Stimulated activated CD4-positive, alpha-beta T cell treated with anti-CD3 and anti-CD28 coated beads, Interleukin-15, amount 100 ng/mL, for 24 hours (primary cell): ENCODE data around the gene STAT5B.
"Not testable (repeated sequence)": the region's sequence is repeated elsewhere in the genome, so short reads cannot be mapped to it uniquely, and the experiment has no call there.

Source experiments
- DNase-seq: peaks from one replicate; pipeline ENCODE4 v3.0.0-alpha.2; 2020

STAT5B gene

GRCh38 chr17:42266918-42267766, 9.0 kb downstream of the STAT5B start:
- DNase-seq, result peak; percentile 45

- no peak for DNase-seq
These were observed 9.7 kb downstream of the STAT5B start for GRCh38 chr17:42266462-42266861.

DNA sequence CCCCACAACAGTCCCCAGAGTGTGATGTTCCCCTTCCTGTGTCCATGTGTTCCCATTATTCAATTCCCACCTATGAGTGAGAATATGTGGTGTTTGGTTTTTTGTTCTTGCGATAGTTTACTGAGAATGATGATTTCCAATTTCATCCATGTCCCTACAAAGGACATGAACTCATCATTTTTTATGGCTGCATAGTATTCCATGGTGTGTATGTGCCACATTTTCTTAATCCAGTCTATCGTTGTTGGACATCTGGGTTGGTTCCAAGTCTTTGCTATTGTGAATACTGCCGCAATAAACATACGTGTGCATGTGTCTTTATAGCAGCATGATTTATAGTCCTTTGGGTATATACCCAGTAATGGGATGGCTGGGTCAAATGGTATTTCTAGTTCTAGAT, 11.8 kb downstream of the STAT5B start:
- not testable (repeated sequence) for DNase-seq

DNA sequence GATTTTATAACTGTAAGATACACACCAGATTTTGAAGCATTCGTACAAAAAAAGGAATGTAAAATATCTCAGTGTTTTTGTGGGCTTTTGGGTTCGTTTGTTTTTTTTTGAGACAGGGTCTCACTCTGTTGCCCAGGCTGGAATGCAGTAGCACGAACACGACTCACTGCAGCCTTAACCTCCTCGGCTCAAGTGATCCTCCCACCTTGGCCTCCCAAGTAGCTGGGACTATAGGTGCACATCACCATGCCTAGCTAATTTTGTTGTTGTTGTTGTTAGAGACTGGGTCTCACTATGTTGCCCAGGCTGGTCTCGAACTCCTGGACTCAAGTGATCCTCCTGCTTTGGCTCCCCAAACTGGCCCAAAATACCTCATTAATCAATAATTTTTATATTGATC, 15.9 kb downstream of the STAT5B start:
- no peak for DNase-seq

- DNase-seq, result no peak
These were observed 20.7 kb downstream of the STAT5B start for GRCh38 chr17:42255445-42255844.

DNA sequence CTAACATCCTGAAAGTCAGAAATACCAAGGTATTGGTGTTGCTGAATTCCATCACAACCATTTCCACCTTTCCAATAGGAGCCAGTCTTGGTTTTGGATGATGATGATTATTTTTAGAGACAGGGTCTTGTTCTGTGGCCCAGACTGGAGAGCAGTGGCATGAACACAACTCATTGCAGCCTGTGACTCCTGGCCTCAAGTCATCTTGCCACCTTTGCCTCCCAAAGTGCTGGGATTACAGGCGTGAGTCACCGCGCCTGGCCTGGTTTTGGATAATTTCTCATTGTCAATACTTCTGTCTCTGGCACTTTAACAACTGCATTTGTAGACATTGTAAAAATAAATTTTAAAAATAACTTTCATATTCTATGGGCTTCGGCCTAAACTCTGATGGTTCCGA, 22.6 kb downstream of the STAT5B start:
- peak; percentile 28 for DNase-seq

- no peak for DNase-seq
These were observed 23.3 kb downstream of the STAT5B start for GRCh38 chr17:42252597-42253550.

DNA sequence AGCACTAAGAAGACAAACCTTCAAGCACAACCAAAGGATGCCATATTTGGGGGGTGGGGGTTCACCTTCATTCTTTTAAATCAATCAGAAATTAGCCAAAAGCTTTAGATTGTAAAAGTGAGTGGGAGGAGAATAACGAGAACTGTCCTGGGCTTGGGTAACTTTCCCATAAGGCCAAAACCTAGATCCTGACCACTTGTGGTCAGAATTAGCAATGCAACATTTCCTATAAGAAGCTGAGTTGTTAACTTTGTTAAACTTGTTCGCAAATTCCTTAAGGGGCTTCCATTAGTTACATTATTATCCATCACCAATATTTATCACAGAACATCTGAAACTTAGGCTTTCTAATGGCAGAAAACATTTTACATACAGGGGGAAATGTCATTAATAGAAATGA, 25.1 kb downstream of the STAT5B start:
- no peak for DNase-seq

DNA sequence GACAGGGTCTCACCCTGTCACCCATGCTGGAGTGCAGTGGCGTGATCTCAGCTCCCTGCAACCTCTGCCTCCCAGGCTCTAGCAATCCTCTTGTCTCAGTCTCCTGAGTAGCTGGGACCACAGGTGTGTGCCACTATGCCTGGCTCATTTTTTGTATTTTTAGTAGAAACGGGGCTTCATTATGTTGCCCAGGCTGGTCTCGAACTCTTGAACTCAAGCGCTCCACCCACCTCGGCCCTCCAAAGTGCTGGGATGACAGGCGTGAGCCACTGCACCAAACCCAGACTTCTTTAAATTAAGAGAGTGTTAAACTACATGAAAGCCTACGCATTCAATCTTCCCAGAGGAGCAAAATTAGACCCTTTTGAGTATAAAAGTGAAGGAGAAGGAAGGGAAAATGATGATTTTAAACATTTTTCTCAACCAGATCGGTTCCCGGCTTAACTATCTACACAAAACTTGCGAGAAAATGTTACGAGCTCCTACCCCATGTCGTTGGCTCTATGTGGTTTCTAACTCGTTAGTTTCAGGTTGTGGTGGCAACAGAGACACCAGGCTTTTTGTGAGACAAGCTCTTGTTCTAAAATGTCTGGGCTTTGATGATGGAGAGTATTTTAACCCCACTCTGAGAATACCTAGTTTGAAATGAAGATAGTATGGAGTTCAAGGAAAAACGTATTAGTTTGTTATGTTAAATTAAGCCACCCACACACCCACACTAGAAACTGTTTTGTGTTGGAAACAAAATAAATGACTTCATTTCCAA, 26.3 kb downstream of the STAT5B start:
- DNase-seq, result peak; percentile 44

- peak; percentile 75 for DNase-seq
These were observed 27.6 kb downstream of the STAT5B start for GRCh38 chr17:42248351-42249179.

DNA sequence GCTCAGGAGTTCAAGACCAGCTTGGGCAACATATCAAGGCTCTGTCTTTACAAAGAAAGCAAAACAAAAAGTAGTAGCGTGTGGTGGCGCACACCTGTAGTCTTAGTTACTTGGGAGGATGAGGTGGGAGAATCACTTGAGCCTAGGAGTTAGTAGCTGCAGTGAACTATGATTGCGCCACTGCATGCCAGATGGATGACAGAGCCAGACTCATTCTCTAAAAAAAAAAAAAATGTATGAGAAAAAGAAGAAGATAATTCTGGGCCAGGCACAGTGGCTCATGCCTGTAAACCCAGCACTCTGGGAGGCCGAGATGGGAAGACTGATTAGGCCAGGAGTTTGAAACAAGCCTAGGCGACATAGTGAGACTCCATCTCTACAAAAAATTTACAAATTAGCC, 28.5 kb downstream of the STAT5B start:
- no peak for DNase-seq

DNA sequence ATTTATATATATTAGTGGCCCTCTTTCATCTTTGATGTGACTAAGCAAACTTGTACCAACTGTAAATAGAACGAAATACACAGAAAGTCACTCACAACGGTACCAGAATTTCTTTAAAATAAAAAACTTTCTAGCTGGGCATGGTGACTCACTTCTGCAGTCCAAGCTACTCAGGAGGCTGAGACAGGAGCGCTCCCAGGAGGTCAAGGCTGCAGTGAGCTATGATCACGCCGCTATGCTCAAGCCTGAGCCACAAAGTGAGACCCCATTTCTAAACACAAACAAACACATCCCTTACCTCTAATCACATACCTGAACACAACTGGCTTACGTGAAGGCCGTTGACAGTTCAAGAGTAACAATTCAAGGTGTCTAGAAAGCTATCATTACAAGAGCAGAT, 29.7 kb downstream of the STAT5B start:
- no peak for DNase-seq

DNA sequence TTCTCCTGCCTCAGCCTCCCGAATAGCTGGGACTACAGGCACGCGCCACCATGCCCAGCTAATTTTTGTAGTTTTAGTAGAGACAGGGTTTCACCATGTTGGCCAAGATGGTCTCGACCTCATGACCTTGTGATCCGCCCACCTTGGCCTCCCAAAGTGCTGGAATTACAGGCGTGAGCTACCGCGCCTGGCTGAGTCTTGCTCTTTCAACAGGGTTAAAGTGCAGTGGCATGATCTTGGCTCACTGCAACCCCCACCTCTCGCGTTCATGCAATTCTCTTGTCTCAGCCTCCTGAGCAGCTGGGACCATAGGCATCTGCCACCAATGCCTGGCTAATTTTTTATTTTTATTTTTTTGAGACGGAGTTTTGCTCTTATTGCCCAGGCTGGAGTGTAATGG, 31.0 kb downstream of the STAT5B start:
- DNase-seq, result not testable (repeated sequence)

- not testable (repeated sequence) for DNase-seq
These were observed 32.1 kb downstream of the STAT5B start for GRCh38 chr17:42244116-42244515.

- no peak for DNase-seq
These were observed 32.7 kb downstream of the STAT5B start for GRCh38 chr17:42243493-42243982.

DNA sequence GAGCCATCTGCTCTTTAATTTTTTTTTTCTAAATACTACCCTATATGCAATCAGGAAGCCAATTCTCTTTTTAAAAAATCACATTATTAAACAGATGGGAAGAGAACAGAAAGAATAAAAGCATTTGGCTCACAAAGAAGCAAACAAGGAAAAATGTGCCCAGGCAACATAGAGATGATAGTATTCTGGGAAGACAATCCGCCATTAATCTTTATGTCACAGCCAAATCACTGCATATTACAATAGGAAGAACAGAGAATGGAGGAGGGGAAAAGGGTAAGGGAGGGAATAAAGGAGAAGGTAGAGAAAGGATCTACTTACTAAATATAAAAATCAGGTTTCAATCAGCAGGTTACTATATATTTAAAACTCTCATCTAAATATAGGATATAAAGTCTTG, 34.3 kb downstream of the STAT5B start:
- DNase-seq, result no peak

DNA sequence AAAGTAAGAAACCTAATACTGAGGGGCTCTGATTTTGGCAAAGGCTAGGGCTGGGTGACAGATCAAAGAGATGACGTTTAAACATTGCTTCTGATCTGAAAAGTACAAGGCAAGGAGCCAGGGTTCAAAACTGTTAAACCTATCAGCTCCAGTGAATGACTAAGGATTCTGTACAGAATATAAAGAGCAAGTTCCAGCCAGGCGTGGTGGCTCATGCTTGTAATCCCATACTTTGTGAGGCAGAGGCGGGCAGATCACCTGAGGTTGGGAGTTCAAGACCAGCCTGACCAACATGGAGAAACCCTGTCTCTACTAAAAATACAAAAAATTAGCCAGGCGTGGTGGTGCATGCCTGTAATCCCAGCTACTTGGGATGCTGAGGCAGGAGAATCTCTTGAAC, 35.3 kb downstream of the STAT5B start:
- not testable (repeated sequence) for DNase-seq

GRCh38 chr17:42240201-42240600, 36.0 kb downstream of the STAT5B start:
- no peak for DNase-seq

- DNase-seq, result not testable (repeated sequence)
These were observed 36.6 kb downstream of the STAT5B start for GRCh38 chr17:42239576-42239975.

- DNase-seq, result no peak
These were observed 39.4 kb downstream of the STAT5B start for GRCh38 chr17:42236760-42237159.

GRCh38 chr17:42233994-42234393, 42.2 kb downstream of the STAT5B start:
- no peak for DNase-seq

DNA sequence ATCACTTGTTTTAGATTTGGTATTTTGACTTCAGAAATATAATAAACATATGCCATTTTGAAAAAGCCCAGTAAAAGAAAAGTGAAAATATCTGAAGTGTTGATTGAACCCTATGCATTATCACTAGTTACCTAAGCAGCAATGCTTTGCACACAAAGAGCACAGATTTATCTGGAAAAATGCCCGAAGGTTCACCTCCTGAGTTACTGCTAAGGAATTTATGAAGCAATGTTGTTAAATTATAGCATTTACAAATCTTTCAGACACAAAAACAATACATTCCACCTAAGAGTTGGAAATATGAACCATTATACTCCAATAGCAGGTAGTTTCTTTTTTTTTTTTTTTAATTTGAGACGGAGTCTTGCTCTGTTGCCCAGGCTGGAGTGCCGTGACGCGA, 43.0 kb downstream of the STAT5B start:
- no peak for DNase-seq
